A204.1 (cell line): ENCODE measurements around the gene FBXW8.

ENCODE experiments used
- FAIRE-seq: peaks from 2 replicates; lab custom pipeline; 2012; peaks lifted over from hg19 to GRCh38; lab: Jason Lieb, UNC

FBXW8 gene

GRCh38 chr12:116926283-116927243 lies 15.8 kb downstream of the FBXW8 start:
- FAIRE-seq = no peak

- FAIRE-seq = no peak
Observed at GRCh38 chr12:116927244-116927940, 16.6 kb downstream of the FBXW8 start.

- no peak for FAIRE-seq
Observed at GRCh38 chr12:116928504-116928903, 17.8 kb downstream of the FBXW8 start.

GRCh38 chr12:116929885-116930284 lies 19.1 kb downstream of the FBXW8 start:
- FAIRE-seq = no peak

GRCh38 chr12:116931665-116932064 lies 20.9 kb downstream of the FBXW8 start:
- no peak for FAIRE-seq

GRCh38 chr12:116933091-116933490 lies 22.3 kb downstream of the FBXW8 start:
- no peak for FAIRE-seq

GRCh38 chr12:116933512-116934246 lies 22.9 kb downstream of the FBXW8 start:
- FAIRE-seq = no peak

GRCh38 chr12:116934908-116935705 lies 24.4 kb downstream of the FBXW8 start:
- FAIRE-seq = no peak

- FAIRE-seq = no peak
Observed at GRCh38 chr12:116937640-116938039, 26.9 kb downstream of the FBXW8 start.

GRCh38 chr12:116939734-116940133 lies 29.0 kb downstream of the FBXW8 start:
- FAIRE-seq = no peak

GRCh38 chr12:116941188-116941587 lies 30.4 kb downstream of the FBXW8 start:
- FAIRE-seq = no peak

GRCh38 chr12:116943419-116944372 lies 32.9 kb downstream of the FBXW8 start:
- no peak for FAIRE-seq

GRCh38 chr12:116945886-116946550 lies 35.3 kb downstream of the FBXW8 start:
- FAIRE-seq = no peak

GRCh38 chr12:116948298-116948697 lies 37.5 kb downstream of the FBXW8 start:
- FAIRE-seq = no peak

GRCh38 chr12:116950628-116951325 lies 40.0 kb downstream of the FBXW8 start:
- no peak for FAIRE-seq

GRCh38 chr12:116954710-116955381 lies 44.1 kb downstream of the FBXW8 start:
- FAIRE-seq = no peak

GRCh38 chr12:116955382-116956021 lies 44.8 kb downstream of the FBXW8 start:
- FAIRE-seq = no peak
